GM18499 (cell line): ENCODE results near the gene C9orf85.
"Not testable (repeated sequence)": the region's sequence is repeated elsewhere in the genome, so short reads cannot be mapped to it uniquely, and the experiment has no call there.

Source experiments
- ATAC-seq: cut with Tn5 transposase; IDR thresholded peaks from one replicate; pipeline ENCODE4 v1.9.1; 2021; ENCODE audit warnings: moderate number of reproducible peaks; ENCODE audit not compliant: insufficient read depth, unreplicated experiment

C9orf85 gene

DNA sequence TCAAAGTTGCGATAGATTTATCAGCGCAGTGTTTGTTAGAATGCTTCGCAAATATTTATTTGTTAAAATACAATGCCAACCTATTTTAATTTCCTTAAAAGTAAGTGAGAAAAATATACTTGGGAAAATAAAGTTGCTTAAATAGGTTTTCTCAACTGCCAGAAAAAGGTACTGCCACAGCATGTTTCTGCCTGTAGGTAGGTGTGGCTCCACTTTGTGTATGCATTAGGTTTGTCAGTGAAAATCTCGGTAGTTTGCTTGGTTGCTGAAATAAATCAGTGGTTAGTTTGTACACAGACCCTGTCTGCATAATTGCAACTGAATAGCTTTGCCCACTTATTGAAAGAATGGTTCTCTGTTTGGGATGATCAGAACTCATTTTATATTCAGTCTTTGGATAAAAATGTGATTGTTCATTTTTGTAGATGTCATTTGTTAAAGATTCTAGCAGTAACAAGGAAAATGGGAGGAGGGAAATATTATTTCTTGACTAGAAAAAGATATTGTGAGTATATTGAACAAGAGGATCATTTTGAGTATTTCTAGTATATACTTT is 25.7 kb downstream of the C9orf85 start:
- no peak for ATAC-seq

DNA sequence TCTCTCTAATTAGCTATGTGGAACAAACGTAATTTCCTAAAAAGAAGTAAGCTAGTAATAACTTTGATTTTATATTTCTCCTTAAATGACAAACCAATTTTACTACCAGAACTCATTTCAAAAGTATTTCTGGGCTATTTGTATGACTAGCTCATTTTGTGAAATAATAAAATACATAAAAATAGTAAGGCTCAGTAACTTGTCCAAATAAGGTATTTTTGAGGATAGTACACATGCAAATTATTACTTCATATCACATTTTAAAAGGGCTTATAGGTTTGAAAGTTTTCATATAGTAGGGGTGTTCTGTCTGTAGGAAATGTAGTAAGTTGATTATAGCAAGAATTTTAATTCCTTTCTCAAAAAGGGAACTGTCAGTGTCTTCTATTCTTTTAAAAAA is 26.5 kb downstream of the C9orf85 start:
- no peak for ATAC-seq

DNA sequence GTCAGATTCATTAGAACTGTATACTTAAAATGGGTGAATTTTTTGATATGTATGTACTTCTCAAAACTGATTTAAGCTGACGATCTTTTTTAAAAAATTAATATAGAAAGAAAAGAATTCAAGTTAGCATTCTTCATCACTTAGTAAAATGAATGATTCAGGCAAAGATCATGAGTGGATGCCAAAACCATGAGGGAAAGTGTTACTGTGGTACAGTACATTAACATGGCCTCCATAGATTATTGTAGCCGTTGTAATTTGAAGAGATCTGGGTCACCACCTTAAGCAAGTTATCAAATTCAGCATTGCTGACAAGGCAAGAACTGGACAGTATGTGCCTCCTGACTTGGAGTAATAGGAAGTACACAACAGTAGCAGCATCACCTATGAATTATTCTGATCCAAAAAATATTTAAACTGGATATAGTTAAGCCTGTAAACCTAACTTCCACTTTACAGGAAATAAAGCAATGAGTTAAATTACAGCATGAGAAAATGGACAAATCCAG is 29.7 kb downstream of the C9orf85 start:
- no peak for ATAC-seq

DNA sequence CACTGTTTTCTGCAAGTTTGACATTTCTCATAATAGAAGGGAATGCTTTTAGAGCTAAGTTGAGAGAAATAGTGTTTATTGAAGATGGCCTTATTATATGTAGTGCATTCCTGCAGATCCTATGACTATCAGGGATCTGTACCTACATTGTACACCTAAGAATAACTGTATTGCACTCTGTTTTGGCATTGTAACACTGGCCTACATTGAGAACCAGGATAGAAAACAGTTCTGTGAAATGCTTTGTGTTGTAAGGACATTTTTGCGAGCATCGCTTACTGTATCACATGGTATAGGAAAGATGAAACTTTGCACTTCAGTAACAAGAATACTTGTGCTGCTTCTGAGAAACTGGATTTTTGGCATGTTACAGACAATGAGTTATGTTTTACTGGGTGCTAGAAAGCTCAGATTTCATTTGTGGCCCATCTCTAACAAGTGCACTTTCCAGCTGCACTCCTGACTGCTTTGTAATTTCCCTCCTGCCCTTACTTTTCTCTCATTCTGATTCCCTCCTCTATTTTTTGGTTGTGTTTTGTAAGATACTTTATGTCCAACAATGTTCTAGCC is 30.6 kb downstream of the C9orf85 start:
- ATAC-seq = no peak

DNA sequence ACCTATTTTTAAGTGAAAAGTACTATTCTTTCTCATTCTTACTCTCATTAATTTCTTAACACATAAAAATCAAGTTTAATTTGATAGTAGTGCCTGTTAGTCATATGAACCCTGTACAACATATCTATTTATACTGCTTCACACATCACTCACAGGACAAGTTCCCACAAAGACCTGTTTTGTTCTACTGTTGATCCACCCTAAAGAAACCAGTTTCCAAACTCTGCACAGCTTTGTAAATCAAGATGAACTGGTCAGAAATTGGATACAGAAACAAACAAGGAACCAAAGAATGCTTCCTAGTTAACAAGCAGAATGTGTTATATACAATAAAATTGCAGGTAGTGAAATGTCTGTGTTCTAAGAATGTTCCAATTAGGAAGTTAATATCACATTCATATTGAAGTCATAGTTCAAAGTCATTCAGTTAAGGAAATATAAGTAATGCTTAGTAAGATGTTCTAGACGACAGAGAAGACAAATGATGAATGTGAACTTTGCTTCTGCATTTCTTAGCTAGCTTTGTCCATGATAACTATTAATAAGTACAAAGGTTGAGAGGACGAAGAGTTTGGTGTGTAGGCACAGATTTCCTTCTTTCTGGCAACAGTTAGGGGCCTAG is 33.4 kb downstream of the C9orf85 start:
- no peak for ATAC-seq

- ATAC-seq = not testable (repeated sequence)
Observed at GRCh38 chr9:71954652-71955051, 43.2 kb downstream of the C9orf85 start.

DNA sequence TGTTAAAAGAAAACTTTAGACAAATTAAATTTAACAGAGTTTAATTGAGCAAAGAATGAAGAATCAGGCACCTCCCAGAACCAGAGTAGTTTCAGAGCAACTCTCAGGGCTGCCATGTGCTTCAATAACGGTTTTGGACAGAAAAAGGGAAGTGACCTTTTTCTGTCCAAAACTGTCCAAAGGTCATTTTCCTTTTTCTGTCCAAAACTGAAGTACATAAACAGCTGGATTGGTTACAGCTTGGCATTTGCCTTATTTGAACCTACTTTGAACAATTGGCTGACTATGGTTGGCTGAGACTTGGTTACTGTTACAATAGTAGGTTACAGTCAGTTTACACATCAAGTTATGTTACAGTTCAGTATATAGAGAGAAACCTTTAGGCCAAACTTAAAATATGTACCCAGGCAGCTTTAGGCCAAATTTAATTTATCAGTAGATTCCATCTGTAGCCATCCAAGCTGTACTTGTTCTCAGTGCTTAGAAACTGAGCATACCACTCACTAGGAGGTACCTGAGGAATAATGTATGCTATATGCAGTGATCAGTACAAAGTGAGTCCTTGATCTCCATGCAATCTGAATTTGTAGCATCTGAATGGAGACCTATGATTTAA is 44.0 kb downstream of the C9orf85 start:
- ATAC-seq = no peak

- no peak for ATAC-seq
Observed at GRCh38 chr9:71962328-71962727, 50.9 kb downstream of the C9orf85 start.

GRCh38 chr9:71963471-71963996 is 52.1 kb downstream of the C9orf85 start:
- not testable (repeated sequence) for ATAC-seq

DNA sequence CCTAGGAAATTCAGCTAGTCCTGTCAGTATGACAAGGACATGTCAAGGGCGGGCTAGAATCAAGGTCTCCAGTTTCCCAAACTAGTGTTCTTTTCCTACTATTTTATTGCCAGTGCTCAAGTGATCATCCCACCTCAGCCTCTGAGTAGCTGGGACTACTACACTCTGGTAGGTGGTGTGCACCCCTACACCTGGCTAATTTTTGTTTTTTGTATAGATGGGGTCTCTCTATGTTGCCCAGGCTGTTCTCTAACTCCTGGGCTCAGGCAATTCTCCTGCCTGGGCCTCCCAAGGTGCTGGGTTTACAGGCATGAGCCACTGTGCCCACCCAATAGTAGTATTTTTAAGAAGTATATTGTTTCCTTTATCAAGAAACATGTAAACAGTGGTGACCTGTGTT is 54.0 kb downstream of the C9orf85 start:
- ATAC-seq = no peak

GRCh38 chr9:71966601-71967000 is 55.2 kb downstream of the C9orf85 start:
- ATAC-seq = no peak

- no peak for ATAC-seq
Observed at GRCh38 chr9:71968541-71969090, 57.2 kb downstream of the C9orf85 start.

DNA sequence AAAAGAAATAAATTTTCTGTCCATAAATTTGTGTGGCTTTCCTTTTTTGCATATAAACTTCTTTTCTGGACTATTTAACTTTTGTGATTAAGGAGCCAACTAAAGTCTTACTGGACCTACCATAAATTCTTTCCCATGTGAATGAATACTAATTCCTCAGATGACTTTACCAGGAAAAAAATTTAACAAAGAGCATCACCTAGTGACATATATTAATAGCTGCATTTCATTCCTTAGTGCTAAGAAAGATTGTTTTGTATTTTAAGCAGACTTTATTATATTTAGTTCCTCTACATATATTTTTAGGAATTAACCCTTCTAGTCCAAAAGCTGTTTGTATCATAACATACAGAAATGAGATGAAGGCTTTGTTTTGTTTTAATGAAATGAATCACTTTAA is 64.4 kb downstream of the C9orf85 start:
- no peak for ATAC-seq

GRCh38 chr9:71977003-71977402 is 65.6 kb downstream of the C9orf85 start:
- ATAC-seq = no peak

GRCh38 chr9:71980266-71981190 is 69.1 kb downstream of the C9orf85 start:
- ATAC-seq = no peak

DNA sequence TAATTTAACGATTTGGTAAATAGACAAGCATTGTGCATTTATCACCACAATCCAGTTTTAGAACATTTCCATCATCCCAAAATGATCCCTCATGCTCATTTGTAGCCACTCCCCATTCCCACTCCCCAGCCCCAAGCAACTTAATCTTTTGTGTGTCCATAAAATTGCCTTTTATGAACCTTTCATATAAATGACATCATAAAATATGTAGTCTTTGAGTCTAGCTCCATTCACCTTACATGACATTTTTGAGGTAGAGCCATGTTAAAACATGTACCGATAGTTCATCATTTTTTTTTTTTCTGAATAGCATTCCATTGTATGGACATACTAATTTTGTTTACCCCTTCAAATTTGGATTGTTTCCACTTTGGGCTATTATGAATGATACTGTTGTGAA is 70.5 kb downstream of the C9orf85 start:
- no peak for ATAC-seq

GRCh38 chr9:71984403-71984802 is 73.0 kb downstream of the C9orf85 start:
- ATAC-seq = no peak

GRCh38 chr9:71984831-71985281 is 73.4 kb downstream of the C9orf85 start:
- no peak for ATAC-seq

DNA sequence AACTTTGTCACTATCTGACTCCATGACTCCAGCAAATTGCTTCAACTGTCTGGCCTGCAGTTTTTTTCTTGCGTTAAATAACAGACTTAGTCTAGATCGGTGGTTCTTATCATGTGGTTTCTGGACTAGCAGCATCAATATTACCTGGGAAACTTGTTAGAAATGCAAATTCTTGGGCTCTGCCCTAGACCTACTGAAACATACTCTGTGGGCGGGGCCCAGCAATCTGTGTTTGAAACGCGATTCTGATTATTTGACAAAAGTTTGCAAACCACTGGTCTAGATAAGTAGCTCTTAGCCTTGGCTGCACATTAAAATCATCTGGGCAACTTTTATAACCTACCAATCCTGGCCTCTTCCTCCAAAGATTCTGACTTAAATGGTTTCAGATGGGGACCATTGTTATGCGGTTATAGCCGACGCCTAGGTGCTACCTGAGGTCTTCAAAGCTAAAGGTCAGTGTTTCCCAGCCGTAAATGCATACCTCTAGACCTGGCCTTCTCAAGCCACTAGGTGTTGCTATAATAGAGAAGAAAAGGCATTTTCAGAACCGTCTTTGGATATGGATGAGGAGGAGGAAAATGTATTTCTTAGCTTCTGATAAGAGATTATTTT is 74.0 kb downstream of the C9orf85 start:
- ATAC-seq = no peak
